ENCODE results near the gene NOX3.
"Not testable (repeated sequence)": the region's sequence is repeated elsewhere in the genome, so short reads cannot be mapped to it uniquely, and the experiment has no call there.

NOX3 gene

DNA sequence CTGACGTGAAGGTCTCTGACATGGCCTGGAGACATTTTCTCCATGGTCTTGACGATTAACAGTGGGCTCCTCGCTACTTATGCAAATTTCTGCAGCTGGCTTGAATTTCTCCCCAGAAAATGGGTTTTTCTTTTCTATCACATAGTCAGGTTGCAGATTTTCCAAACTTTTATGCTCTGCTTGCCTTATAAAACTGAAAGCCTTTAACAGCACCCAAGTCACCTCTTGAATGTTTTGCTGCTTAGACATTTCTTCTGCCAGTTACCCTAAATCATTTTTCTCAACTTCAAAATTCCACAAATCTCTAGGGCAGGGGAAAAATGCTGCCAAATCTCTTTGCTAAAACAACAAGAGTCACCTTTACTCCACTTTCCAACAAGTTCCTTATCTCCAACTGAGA lies 12.9 kb upstream of the NOX3 start:
- DNase-seq: not testable (repeated sequence)

GRCh38 chr6:155466539-155466938 lies 10.9 kb upstream of the NOX3 start:
- no peak for DNase-seq

DNA sequence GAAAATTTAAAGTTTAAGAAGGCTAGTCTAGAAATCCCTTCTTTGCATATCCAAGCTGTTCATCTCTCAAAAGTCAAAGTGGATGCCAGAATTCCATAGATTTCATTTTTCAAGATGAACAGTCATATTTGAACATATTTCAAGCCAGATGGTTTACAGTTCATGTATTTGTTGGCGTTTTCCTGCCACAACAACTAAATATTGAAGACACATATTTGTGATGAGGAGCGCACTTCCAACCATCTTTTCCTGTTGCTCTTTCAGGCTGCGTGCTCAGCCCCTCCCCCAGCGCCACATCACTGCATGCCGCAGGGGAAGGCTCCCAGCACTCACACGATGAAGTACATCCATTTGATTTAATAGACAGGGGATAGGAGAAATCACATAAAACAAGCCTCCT lies 5.9 kb upstream of the NOX3 start:
- no peak for DNase-seq

GRCh38 chr6:155454471-155454870 lies 1.2 kb downstream of the NOX3 start:
- DNase-seq: no peak

GRCh38 chr6:155454008-155454407 lies 1.6 kb downstream of the NOX3 start:
- DNase-seq: no peak

- DNase-seq: no peak
These were observed 3.1 kb downstream of the NOX3 start for GRCh38 chr6:155452576-155452975.

- DNase-seq: not testable (repeated sequence)
These were observed 4.1 kb downstream of the NOX3 start for GRCh38 chr6:155451530-155451929.

GRCh38 chr6:155450240-155450581 lies 5.4 kb downstream of the NOX3 start:
- no peak for DNase-seq

- DNase-seq: peak; percentile 72
These were observed 6.0 kb downstream of the NOX3 start for GRCh38 chr6:155449450-155450239.

DNA sequence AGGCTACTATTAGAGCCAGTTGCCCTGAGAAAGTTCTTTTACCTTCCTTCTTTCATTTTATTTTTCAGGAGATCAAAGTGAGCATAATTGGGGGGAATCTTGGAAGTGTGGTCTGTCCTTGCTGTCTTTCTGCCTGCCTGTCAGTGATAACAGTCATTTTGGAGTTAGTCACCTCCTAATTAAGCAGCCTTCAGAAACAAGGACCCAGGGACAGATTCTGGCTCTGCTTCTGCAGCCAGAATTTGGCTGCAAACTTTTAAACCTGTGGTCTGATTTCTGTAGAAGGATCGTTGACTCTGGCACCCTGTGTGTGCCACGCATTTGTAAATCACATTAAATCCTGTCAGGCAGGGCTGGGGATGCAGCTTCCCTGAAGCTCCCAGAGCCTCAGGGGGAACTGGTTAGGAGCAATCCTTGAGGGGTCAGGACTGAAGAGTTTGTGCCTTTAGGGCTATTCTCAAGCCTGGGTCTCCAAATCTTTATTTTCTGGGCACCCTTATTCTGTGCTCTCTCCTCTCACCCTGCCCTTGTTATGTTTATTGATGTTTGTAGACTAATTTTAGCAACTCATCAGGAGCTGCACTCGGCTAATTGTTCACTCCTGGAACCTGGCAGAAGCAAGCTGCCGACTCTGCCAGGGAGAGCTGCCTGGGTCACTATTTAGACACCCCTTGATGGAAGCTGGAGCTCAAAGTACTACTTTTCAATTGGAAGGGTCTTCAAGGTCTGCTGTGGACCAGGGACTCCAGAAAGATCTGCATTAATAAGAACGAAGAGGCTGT lies 6.8 kb downstream of the NOX3 start:
- peak; percentile 51 for DNase-seq

DNA sequence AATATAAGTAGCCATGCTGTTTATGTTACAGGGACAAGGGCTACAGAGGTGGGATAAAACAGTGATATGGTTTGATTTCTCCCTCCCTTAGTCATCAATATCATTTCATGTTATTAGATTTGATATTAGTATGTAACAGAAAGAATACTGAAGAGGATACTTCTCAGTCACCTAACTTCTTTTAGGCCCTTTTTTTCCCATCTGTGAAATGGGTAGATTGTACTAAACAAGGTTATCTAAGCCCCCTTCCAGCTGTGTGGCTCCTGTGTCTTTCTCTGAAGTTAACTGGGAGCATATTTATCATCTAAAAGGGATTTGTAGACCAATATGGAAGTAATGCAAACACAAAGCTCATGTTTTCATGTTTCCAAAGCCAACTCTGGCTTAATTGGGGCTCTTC lies 7.7 kb downstream of the NOX3 start:
- DNase-seq: no peak

DNA sequence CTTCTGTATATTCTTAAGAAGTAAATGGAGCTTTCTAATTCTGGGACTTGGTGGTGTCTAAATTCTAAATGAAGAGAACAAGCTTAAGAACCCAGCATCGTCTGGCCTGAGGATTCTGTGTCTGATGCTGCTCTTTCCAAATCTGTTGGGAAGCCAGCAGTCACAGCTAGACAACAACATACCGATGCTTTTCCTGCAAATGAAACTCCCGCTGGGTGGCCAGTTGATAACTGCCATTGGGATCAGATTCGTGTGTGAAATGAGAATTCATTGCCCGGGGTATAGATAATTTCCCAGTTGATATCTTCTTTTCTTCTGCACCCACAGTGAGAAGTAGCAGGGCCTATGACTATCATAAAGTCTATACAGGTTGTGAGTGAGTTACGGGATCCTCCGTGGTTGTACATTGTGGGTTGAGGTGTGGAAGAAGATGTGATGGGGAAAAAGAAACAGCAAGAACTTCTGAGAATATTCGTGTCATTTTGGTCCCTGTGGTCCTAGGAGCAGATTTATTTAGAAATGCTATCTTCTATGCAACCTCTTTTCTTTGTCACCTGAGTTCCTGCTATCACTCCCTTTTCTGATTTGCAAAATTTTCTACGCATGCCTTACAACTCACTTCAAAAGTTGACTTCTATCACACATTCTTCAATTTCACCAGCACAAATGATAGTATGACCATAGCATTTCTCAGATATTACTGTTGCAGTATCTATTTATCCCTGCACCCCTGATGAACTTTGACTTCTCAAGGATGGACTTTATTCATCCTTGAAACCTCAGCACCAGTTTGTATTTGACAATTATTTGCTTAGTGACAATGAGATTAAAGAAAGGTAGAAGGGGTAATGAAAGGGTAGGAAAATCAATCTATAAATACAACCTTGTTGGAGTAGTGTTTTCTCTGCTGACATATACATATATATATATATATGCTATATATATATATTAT lies 10.4 kb downstream of the NOX3 start:
- DNase-seq: no peak

- no peak for DNase-seq
These were observed 11.3 kb downstream of the NOX3 start for GRCh38 chr6:155444120-155444917.

- no peak for DNase-seq
These were observed 12.5 kb downstream of the NOX3 start for GRCh38 chr6:155443168-155443567.

GRCh38 chr6:155442562-155442961 lies 13.1 kb downstream of the NOX3 start:
- no peak for DNase-seq

DNA sequence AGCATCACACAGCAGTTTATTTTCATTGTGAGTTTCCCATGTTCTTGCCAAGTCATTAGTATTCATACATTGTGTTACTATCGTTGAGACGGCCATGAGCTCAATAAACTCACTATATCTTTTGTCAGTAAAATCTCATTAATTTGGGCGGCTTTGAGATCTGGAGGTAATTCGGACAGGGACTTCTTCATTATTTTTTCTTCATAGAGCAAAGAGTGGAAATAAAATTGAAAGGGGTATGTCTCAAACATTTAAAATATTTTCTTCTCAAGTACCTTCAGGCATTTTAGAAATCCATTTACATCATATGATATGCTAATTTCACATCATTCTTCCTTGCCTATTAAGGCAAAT lies 14.6 kb downstream of the NOX3 start:
- no peak for DNase-seq

DNA sequence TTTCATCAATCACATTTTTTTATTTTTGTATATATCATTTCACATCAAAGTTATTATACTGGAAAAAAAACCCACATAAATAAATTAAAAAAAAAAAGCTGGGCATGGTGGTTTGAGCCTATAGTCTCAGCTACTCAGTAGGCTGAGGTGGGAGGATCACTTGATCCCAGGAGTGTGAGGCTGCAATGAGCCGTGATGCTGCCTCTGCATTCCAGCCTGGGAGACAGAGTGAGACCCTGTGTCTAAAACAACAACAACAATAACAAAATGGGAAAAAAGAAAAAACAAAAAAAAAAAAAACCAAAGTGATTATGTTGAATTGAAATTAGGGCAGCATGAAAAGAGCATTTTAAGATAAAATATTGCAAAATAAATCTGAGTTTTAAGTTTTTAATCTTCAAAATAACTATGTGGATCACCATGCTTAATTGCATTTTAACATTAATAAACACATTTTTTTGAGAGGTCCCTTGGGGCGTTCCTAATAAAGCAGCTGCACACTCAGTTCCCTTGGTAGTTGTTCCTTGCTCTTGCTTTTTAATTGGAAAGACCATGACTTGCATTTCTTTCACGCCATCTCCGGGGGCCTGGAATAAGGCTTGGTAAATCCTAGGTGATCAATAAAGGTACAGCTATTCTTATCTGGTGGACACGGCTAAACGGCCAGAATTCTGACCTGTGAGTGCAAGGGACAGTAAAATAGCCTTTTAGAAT lies 15.1 kb downstream of the NOX3 start:
- DNase-seq: no peak

- no peak for DNase-seq
These were observed 16.3 kb downstream of the NOX3 start for GRCh38 chr6:155439376-155439775.

GRCh38 chr6:155436981-155437749 lies 18.5 kb downstream of the NOX3 start:
- DNase-seq: no peak

DNA sequence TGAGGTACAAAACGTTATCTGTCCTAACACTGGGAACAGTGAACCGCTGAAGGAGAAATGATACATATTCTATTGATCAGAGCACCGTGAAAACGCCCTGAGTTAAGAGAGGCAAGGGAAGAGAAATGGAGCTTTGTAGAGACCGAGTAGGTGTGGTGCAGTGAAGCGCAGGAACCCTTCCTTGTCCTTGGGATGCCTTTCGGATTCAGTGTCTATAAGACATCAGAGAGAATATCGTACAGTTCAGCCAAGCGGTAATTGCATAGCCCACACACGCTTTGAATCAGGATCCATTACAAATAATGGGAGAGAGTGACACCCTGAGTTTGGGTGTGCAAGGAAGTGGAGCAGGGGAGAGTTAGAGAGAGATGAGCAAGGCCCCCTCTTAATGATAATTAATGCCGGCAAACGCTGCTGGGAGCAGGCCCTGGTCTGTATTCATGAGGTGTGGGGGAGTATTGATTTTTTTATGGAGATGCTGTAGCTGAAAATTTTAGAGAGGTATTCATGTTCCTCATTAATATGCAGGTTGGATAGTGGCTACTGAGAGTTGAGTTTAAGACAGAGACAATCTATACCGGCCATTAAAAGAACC lies 20.7 kb downstream of the NOX3 start:
- DNase-seq: no peak

DNA sequence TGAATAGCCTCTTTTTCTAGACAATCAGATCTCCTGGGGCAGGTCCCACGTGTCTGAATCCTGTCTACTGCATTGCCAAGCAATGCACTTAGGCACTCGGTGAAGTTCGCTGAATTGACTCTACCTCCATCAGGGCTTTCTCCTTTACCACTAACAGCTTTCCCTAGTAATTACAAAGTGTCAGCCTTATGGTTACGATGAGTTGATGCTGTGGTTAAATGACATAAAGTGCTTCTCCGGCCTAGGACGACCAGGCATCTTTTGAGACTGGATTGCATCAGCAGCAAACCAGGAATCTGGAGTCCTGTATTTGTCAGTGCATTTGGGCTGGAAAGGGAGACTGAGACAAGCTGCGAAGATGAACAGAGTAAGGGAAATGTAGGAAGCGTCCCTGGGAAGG lies 21.5 kb downstream of the NOX3 start:
- DNase-seq: no peak
